KOPT-K1 (cell line): Measurements from ENCODE around the gene OMP.

ENCODE experiments used
- H3K27ac ChIP-seq: fragments of 200-600 bp; sonication (generic); 2 replicates; pipeline ENCODE4 v1.5.1; 2016; ENCODE audit warnings: antibody characterized with exemption, mild to moderate bottlenecking, low read depth, low read length; ENCODE audit not compliant: poor library complexity, severe bottlenecking
- H3K36me3 ChIP-seq: fragments of 200-600 bp; sonication (generic); 2 replicates; pipeline ENCODE4 v1.5.1; 2017; ENCODE audit warnings: antibody characterized with exemption, mild to moderate bottlenecking, low read length, moderate library complexity; ENCODE audit not compliant: insufficient read depth
- H3K9me3 ChIP-seq: fragments of 200-600 bp; sonication (generic); 2 replicates; pipeline ENCODE4 v1.5.1; 2017; ENCODE audit warnings: antibody characterized with exemption, low read length, mild to moderate bottlenecking; ENCODE audit not compliant: insufficient read depth, poor library complexity, severe bottlenecking

The OMP gene

DNA sequence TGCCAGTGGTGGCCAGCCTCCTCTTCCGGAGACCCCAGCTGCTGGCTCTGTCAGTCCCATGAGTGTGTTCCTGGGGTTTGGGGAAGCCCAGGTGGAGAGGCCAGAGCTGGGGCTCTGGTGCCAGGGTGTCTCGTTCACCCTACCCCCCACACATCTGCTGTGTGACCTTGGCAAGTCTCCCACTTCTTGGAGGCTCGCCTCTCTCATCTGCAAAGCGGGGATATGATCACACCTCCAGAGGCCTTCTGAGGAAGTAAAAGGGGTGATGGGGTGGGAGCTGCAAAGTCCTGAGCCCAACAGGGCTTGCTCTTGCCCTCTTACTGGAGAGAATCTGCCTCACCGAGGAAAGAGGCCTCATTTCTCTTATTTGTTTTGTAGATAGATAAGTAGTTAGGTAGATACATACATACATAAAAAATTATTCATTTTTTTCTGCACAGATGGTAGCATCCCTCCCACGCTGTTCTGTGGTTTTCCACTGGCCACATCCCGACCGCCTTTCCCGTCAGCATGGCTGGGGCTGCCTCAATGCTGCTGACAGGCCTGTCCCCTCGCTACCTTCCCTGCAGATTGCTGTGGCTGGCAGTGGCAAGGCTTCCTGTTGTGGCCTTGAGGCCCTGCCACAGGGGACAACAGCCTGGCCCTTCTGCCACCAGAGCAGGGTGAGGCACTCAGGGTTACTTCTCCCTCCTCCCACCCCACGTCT, 49.3 kb downstream of the OMP start:
- Histone ChIP-seq H3K27ac (no peak overlapping the region), H3K36me3 (no peaks in the 10 kb centered on the region), H3K9me3 (no peaks in the 10 kb centered on the region)

DNA sequence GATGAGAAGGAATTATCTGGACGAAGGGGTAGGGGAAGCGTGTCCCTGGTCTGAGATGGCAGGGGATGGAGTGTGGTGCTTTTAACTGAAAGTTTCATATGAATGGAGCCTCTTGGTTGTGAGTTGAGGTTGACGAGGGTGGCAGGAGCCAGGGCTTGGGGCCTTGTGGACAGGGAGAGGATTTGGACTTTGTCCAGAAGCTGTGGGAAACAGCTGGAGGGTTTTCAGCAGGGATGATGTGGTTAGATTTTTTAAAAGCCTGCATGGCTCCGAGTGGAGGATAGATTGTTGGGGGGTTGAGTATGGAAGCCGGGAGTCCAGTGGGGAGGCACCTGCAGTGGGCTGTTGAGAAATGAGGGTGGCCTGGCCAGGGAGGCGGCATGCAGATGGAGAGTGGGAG, 50.2 kb downstream of the OMP start:
- no peaks in the 10 kb centered on the region for H3K9me3 ChIP-seq
- no peak overlapping the region for H3K27ac ChIP-seq
- H3K36me3 ChIP-seq = no peaks in the 10 kb centered on the region
